Keratinocyte (primary cell): ENCODE measurements around the gene ZC3H18. TPM values are rescaled to one million over a fixed set of nuclear protein-coding genes. Genes with fewer than 3 reads are reported as not detected.

Experiments
- DNase-seq: peaks from one replicate; pipeline ENCODE4 v3.0.0-alpha.2; 2011; ENCODE audit warnings: low read depth, missing footprints, low spot score
- FAIRE-seq: peaks from 2 replicates; lab custom pipeline; 2011; peaks lifted over from hg19 to GRCh38; lab: Jason Lieb, UNC
- H2AFZ ChIP-seq: 2 replicates; pipeline ENCODE4 v1.6.0; 2012; ENCODE audit warnings: low read length, control low read depth, inconsistent platforms; ENCODE audit not compliant: control insufficient read depth
- H3K27ac ChIP-seq: 2 replicates; pipeline ENCODE4 v1.5.1; 2011; ENCODE audit warnings: low read length; ENCODE audit not compliant: control insufficient read depth, insufficient read depth
- H3K27me3 ChIP-seq: 3 replicates; pipeline ENCODE4 v1.6.0; 2011; ENCODE audit warnings: low read length; ENCODE audit not compliant: control insufficient read depth, insufficient read depth; ENCODE audit errors: extremely low read depth
- H3K36me3 ChIP-seq, 2 experiments: 2 replicates in 1 of 2; 3 replicates in 1 of 2; pipeline ENCODE4 v1.5.1; 2011; ENCODE audit warnings: low read length in 2 of 2, mild to moderate bottlenecking in 1 of 2; ENCODE audit not compliant: control insufficient read depth in 2 of 2, insufficient read depth in 2 of 2; ENCODE audit errors: extremely low read depth in 1 of 2
- H3K4me1 ChIP-seq: 3 replicates; pipeline ENCODE4 v1.5.1; 2011; ENCODE audit warnings: low read length; ENCODE audit not compliant: control insufficient read depth, insufficient read depth; ENCODE audit errors: extremely low read depth
- H3K4me2 ChIP-seq: 3 replicates; pipeline ENCODE4 v1.6.0; 2011; ENCODE audit warnings: low read depth, low read length; ENCODE audit not compliant: control insufficient read depth, insufficient read depth; ENCODE audit errors: extremely low read depth
- H3K4me3 ChIP-seq, 3 experiments: fragments of 200-600 bp in 1 of 3; sonication (generic) in 1 of 3; 2 replicates in 2 of 3; 3 replicates in 1 of 3; pipeline ENCODE4 v1.5.1; 2011 to 2016; ENCODE audit warnings: low read length in 3 of 3, mild to moderate bottlenecking in 3 of 3, control low read depth in 2 of 3, inconsistent platforms in 1 of 3, low read depth in 1 of 3, mixed read lengths in 1 of 3, mixed run types in 1 of 3, moderate library complexity in 1 of 3; ENCODE audit not compliant: control insufficient read depth in 2 of 3, insufficient read depth in 2 of 3; ENCODE audit errors: extremely low read depth in 1 of 3
- H3K79me2 ChIP-seq: 2 replicates; pipeline ENCODE4 v1.6.0; 2012; ENCODE audit warnings: low read length; ENCODE audit not compliant: control insufficient read depth, insufficient read depth
- H3K9ac ChIP-seq: 3 replicates; pipeline ENCODE4 v1.6.0; 2011; ENCODE audit warnings: low read length; ENCODE audit not compliant: control insufficient read depth, insufficient read depth; ENCODE audit errors: extremely low read depth
- H3K9me1 ChIP-seq: 3 replicates; pipeline ENCODE4 v1.6.0; 2011; ENCODE audit warnings: low read length; ENCODE audit not compliant: control insufficient read depth, insufficient read depth; ENCODE audit errors: extremely low read depth
- H3K9me3 ChIP-seq: 2 replicates; pipeline ENCODE4 v1.5.1; 2012; ENCODE audit warnings: low read depth, low read length; ENCODE audit not compliant: control insufficient read depth
- H4K20me1 ChIP-seq: 3 replicates; pipeline ENCODE4 v1.6.0; 2011; ENCODE audit warnings: low read length; ENCODE audit not compliant: control insufficient read depth, insufficient read depth; ENCODE audit errors: extremely low read depth
- CTCF ChIP-seq, 3 experiments: IDR thresholded peaks in 1 of 3; conservative IDR thresholded peaks in 1 of 3; optimal IDR thresholded peaks in 1 of 3; 2 replicates in 2 of 3; 3 replicates in 1 of 3; pipeline versions ENCODE3 to v1.5.1; 2011; ENCODE audit warnings: low read length in 3 of 3, mild to moderate bottlenecking in 3 of 3, moderate library complexity in 2 of 3, control low read depth in 1 of 3, inconsistent platforms in 1 of 3; ENCODE audit not compliant: insufficient read depth in 2 of 3; ENCODE audit errors: extremely low read depth in 1 of 3
- EZH2 ChIP-seq: IDR thresholded peaks from one replicate; pipeline ENCODE4 v1.6.1; 2012; ENCODE audit warnings: inconsistent platforms, mild to moderate bottlenecking, low read length, moderate library complexity
- dilution Hi-C: fragments of 300-500 bp; cut with MboI; formaldehyde crosslinking; loops from one replicate; pipeline ENCODE4 v1.7.0; 2020; ENCODE audit warnings: low sequenced_read_pairs; ENCODE audit not compliant: extremely low pct_ligation_motif_present
- polyA plus RNA-seq, 5 experiments: library from polyadenylated mRNA; depleted of rRNA in 3 of 5; stranded (reverse) in 3 of 5; stranded (forward) in 1 of 5; unstranded in 1 of 5; fragments of >200 nt; gene quantifications; 1 replicate in 1 of 5; 2 replicates in 3 of 5; 3 replicates in 1 of 5; pipeline versions ENCODE4 v1.2.1 to v1.2.3, GENCODE V29; 2011 to 2012; ENCODE audit warnings: missing spikeins in 2 of 5, low read depth in 1 of 5, low replicate concordance in 1 of 5

The ZC3H18 gene
- polyA plus RNA-seq, 1 donor (not counting 4 experiments of a cell fraction or from before 2014, with no cell fraction given), result 7.5 TPM

- Histone ChIP-seq H2AFZ (no peak overlapping the region), H3K9me3 (no peaks in the 10 kb centered on the region), H3K27me3 (no peaks in the 10 kb centered on the region), H3K27ac (no peak overlapping the region), H3K9ac (no peak overlapping the region), H4K20me1 (peaks cover 6% of the 10 kb centered on the region), H3K9me1 (no peaks in the 10 kb centered on the region), H3K4me1 (peaks cover 6% of the 10 kb centered on the region), H3K79me2 (peaks cover 2% of the 10 kb centered on the region), H3K4me3 (no peak overlapping the region), H3K36me3 (peaks cover 15 to 48% of the 10 kb centered on the region in 2 experiments), H3K4me2 (no peak overlapping the region)
- dilution Hi-C loops, result no loop called here
- FAIRE-seq (no peak), DNase-seq (no peak)
- TF ChIP-seq CTCF (optimal IDR thresholded peaks at IDR 0.05 in 1 of 3, IDR thresholded peaks at IDR 0.05 in 1 of 3, conservative IDR thresholded peaks at IDR 0.05 in 1 of 3; ENCODE audit: extremely low read depth in 1 of 3, insufficient read depth in 2 of 3, low read length in 3 of 3) (no peak), EZH2 (no peak)
These were observed 29.8 kb downstream of the ZC3H18 start for GRCh38 chr16:88599825-88600538.

GRCh38 chr16:88600539-88600896 lies 30.3 kb downstream of the ZC3H18 start:
- Histone ChIP-seq H3K4me2 (no peak overlapping the region), H3K9me1 (no peaks in the 10 kb centered on the region), H3K9ac (no peak overlapping the region), H3K27ac (no peak overlapping the region), H3K79me2 (peaks cover 2% of the 10 kb centered on the region), H2AFZ (no peak overlapping the region), H3K4me3 (no peak overlapping the region), H3K4me1 (peaks cover 6% of the 10 kb centered on the region), H4K20me1 (peaks cover 6% of the 10 kb centered on the region), H3K9me3 (no peaks in the 10 kb centered on the region), H3K36me3 (peaks cover 18 to 51% of the 10 kb centered on the region in 2 experiments), H3K27me3 (no peaks in the 10 kb centered on the region)
- no peak for DNase-seq
- FAIRE-seq, result no peak
- TF ChIP-seq EZH2 (no peak), CTCF (optimal IDR thresholded peaks at IDR 0.05 in 1 of 3, IDR thresholded peaks at IDR 0.05 in 1 of 3, conservative IDR thresholded peaks at IDR 0.05 in 1 of 3; ENCODE audit: extremely low read depth in 1 of 3, insufficient read depth in 2 of 3, low read length in 3 of 3) (no peak)
- dilution Hi-C loops, result no loop called here
